ENCODE data around the gene ZCCHC18.
"Not testable (repeated sequence)": the region's sequence is repeated elsewhere in the genome, so short reads cannot be mapped to it uniquely, and the experiment has no call there.

DNA sequence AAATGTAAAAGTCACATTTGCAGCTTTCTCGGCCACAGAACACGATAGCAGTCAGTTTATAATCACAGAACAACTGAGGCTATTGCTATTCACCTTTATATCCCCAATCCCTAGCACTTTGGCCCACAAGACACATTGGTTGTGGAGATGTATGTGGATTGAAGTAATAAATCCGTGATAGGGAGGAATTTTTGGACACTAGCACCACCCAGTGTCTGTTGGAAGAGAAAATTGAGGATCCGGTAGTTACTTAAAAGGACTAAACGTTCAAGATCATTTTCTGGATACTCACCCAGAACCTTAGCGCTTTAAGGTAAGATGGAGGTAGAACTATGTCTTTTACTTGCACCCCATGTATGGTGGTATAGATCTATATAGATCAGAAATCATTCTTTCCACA, 34.5 kb upstream of the ZCCHC18 start:
- TF ChIP-seq YY1 (IDR thresholded peaks at IDR 0.05; ENCODE audit: insufficient read depth, insufficient read length); SUZ12 (IDR thresholded peaks at IDR 0.05; ENCODE audit: extremely low read depth, insufficient read depth, insufficient read length); ZNF274 (IDR thresholded peaks at IDR 0.05; ENCODE audit: low read depth, low read length): not testable (repeated sequence)
